SHP77 treated with DMSO at 0.1 percent for 48 hours (cell line): ENCODE data around the gene CTBP2.
"Not testable (repeated sequence)": the region's sequence is repeated elsewhere in the genome, so short reads cannot be mapped to it uniquely, and the experiment has no call there.

Experiments used
- DNase-seq: peaks from one replicate; lab custom pipeline; 2025; lab: John Stamatoyannopoulos, UW

The CTBP2 gene

GRCh38 chr10:125186431-125187170 is 26.2 kb upstream of the CTBP2 start:
- DNase-seq, result no peak

GRCh38 chr10:125179107-125179506 is 18.7 kb upstream of the CTBP2 start:
- DNase-seq, result not testable (repeated sequence)

- no peak for DNase-seq
These were observed 17.6 kb upstream of the CTBP2 start for GRCh38 chr10:125177641-125178640.

- no peak for DNase-seq
These were observed 15.4 kb upstream of the CTBP2 start for GRCh38 chr10:125175807-125176206.

GRCh38 chr10:125174360-125174759 is 14.0 kb upstream of the CTBP2 start:
- no peak for DNase-seq

- DNase-seq, result no peak
These were observed 12.3 kb upstream of the CTBP2 start for GRCh38 chr10:125172694-125173093.

GRCh38 chr10:125171402-125172306 is 11.3 kb upstream of the CTBP2 start:
- DNase-seq, result no peak

- no peak for DNase-seq
These were observed 9.6 kb upstream of the CTBP2 start for GRCh38 chr10:125169915-125170314.

GRCh38 chr10:125169279-125169678 is 8.9 kb upstream of the CTBP2 start:
- no peak for DNase-seq

GRCh38 chr10:125166658-125167057 is 6.3 kb upstream of the CTBP2 start:
- no peak for DNase-seq

- DNase-seq, result no peak
These were observed 5.5 kb upstream of the CTBP2 start for GRCh38 chr10:125165584-125166573.

GRCh38 chr10:125164421-125164820 is 4.1 kb upstream of the CTBP2 start:
- no peak for DNase-seq

GRCh38 chr10:125163803-125164202 is 3.4 kb upstream of the CTBP2 start:
- DNase-seq, result no peak

GRCh38 chr10:125163312-125163711 is 2.9 kb upstream of the CTBP2 start:
- not testable (repeated sequence) for DNase-seq

- DNase-seq, result no peak
These were observed 2.0 kb upstream of the CTBP2 start for GRCh38 chr10:125162120-125162931.

GRCh38 chr10:125161707-125162119 is 1.4 kb upstream of the CTBP2 start:
- no peak for DNase-seq

- no peak for DNase-seq
These were observed 718 bp upstream of the CTBP2 start for GRCh38 chr10:125160856-125161706.

- DNase-seq, result no peak
These were observed 854 bp downstream of the CTBP2 start for GRCh38 chr10:125159486-125159931.
